ENCODE data around the gene BBC3.

BBC3 gene

DNA sequence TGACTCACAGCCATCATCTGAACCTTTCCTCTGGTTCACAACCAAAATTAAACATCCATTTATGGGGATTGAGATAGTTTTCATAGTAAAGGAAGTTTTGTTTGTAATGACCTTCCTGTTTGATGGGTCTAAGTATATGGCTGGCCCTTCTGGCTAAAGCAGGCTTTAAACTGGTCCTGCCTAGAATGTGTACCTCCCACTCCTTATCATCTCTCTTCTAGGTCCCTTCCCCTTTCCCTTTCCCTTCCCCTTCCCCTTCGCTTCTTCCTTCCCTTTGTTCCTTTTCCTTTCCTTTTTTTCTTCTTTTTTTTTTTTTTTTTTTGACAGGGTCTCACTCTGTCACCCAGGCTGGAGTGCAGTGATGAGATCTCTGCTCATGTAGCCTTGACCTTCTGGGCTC lies 35.6 kb downstream of the BBC3 start:
- no peak for DNase-seq (ENCODE audit: low read depth in 2 of 2)

DNA sequence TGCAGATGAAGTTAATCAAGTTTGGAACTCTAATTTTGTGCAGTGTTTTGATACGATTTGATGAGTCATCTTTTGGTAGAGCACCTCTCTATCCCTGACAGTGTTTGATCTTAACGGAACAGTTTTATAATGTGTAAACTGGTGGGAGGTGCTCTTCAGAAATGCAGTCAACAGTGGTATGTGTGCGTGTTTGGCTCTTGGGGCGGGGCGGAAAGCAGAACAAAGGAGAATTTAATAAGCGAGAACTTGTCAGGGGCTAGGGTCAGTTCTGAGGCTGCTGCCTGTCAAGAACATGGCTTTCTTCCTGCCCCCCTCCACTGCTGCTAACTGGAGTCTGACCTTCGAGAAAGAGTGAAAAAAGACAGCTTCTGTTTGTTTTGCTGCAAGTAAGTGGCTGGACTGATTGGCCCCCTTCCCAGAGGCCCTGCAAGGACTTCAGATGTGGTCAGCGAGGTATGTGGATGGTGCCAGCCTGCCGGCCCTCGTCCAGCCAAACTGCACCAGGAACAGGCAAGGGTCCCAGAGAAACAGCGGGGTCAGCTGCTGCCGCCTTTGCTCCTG lies 40.8 kb downstream of the BBC3 start:
- peak in 1 of 2 donors; percentile 26 for DNase-seq (ENCODE audit: low read depth in 2 of 2)

DNA sequence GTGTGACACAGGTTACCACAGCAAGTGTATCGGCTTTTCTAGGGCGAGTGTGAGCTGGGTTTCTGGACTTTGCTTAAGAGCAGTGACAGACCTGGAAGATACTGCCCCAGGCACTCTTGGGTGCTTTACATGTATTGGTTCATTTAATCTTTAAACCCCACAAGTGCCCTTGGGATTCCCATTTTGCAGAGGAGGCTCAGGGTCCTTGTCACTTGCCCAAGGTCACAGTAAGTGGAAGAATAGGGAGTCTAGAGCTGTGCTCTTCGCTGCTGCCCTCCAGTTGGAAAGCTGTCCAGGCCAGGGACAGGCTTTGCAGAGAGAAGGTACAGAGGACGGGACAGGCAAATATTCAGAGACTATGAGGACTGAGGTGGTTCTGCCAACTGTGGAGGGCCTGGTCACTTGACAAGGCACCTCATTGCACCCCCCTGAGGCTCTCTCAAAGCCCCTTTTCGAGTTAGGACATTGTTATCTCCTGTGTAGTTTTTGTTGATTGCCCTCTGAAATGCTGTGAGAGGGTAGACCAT lies 42.4 kb downstream of the BBC3 start:
- DNase-seq (ENCODE audit: low read depth in 2 of 2): no peak

DNA sequence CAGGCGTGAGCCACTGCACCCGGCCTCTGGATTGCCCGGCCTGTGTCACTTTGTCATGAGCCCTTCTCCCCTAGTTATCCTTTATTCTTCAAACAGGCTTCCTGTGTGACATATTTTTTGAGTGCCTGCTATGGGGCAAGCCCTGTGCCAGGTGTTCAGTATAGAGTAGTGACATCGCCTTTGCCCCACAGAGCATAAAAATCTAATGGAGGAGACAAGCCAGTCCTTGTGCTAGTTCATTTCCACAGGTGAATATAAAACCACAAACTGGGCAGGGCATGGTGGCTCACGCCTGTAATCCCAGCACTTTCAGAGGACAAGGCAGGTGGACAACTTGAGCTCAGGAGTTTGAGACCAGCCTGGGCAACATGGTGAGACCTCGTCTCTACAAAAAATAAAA lies 43.2 kb downstream of the BBC3 start:
- DNase-seq (ENCODE audit: low read depth in 2 of 2): no peak

DNA sequence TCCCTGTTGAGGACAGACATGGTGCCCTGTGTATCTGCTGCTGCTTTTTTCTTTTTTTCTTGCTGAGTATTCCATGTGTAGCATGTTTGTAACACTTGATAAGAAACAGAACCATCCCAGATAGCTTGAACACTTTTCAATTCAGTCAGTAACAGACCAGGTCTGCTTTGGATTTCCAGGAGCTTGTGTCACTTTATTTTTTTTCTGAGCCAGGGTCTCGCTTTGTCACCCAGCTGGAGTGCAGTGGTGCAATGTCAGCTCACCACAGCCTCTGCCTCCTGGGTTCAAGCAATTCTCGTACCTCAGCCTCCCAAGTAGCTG lies 43.7 kb downstream of the BBC3 start:
- no peak for DNase-seq (ENCODE audit: low read depth in 2 of 2)

DNA sequence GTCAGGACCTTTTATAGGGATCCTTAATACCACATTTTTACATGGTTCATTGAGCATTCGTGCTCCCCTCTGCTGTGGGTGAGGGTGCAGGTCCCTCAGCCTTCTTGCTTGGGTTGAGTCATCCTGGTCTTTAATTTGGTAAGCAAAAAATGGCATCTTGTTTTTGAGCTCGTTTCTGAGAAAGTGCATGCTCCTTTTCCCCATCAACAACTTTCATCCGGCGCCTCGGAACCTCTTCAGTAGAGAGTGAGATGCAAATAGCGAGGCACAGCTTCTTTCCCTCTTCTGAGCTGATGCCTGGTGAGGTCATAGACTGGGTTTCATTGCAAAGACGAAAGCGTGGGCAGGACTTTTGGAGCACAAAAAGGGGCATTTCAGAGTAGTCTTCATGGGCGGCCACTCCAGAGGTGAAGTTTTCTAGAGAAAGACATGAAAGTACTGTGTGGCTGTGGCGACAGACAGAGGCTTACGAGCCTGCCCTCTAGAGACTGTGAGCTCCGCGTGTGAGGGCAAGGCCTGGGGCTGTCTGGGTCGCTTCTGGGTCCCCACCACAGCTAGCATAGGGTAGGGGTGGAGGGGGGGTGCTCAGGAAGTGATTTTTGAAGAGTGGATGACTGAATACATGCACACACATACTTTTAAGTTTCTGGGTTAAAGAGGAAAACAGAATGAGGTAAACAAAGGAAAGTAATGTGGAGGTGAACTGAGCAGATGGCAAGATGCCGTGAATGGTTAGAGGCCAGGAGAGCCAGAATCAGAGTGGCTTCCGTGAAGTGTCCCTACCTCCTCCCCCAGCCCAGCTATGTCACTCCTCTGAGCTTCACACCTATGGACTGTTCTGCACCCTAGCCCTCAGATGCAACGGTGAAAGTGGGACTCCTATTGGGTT lies 44.3 kb downstream of the BBC3 start:
- DNase-seq (ENCODE audit: low read depth in 2 of 2): peak; percentile 55 to 65

DNA sequence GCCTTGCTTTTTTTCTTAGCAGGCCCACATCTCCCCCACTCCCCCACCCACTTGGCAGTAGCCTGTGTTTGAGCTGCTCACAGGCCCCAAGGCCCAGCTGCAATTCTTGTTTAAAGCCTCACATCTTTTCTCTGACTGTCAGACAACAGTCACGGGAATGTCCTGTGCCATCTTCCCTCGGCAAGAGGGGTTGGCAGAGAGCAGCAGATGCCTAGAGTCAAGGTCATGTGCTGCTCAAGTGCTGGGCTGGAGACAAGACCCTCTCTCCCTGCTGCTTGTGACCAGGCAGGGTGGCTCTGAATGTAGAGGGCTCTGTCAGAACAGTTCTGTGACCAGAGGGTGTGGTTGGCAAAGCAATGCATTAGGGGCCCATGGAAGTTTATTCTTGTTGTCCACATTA lies 47.4 kb downstream of the BBC3 start:
- no peak for DNase-seq (ENCODE audit: low read depth in 2 of 2)

DNA sequence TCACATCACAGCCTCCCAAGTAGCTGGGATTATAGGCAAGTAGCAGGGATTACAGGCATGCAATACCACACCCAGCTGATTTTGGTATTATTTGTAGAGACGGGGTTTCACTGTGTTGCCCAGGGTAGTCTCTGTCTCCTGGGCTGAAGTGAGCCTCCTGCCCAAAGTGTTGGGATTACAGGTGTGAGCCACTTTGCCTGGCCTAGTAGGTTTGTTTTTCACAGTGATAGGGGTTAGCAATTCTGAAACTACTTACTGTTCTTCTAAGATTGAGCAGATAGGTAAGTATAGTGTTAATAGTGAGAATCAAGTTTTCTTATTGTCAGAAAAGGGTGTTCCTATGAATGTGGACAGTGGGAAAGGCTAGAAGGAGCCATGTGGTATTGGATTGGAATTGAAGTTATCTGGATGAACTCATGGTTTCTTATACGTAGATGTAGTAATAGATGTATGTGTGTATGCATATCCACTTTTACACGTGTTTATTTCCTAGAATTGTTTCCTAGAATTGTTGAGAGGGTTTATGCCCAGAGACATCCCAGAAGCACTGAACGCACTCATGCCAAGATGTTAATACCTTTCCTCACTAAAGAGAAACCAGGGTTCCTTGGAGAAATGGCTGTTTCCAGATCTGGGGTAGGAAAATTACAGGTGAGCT lies 51.2 kb downstream of the BBC3 start:
- DNase-seq (ENCODE audit: low read depth in 2 of 2): no peak

DNA sequence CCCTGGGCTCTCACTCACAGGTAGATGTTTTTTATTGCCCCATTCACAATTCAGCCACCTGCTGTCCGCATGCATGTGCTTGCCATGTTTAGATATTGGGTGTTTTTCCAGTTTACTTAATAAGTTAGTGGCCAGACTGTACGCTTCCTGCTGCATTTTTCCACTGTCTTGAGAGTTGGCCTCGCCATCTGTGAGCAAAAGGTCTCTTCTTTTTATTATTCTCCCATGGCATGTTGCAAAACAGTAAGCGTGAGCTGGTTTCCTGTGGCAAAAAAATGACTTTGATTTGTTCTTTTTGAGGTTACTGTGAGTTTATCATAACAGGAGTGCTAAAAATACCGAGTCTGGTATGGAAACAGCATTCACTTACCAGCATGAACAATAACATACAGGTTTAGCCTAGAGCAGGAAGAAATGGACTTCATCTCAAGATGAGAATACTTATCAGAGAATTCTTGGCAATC lies 54.3 kb downstream of the BBC3 start:
- DNase-seq (ENCODE audit: low read depth in 2 of 2): no peak

DNA sequence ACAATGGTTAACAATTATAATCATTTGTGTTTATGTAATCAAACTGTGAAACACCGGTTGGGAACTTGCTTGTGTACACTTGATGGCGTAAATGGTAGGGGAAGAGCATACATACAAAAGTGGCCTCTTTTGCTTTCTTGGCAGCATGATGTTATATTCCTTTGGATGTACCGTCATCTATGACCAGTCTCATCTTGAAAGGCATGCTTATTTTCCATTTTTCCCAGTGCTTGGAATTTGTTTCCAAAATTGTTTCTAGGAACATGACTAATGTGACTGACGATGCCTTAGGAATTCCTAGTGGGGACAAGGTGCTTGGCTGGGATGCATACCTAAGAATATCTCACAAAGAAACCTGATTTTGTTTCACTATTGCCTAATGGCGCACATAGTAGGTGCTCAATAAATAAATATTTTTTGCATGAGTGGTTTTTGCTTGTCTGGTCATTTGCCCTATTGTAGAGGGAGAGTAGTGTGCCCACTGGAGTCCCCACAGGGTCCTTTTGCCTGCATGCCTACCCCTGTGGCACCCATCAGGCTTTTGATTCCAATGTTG lies 54.9 kb downstream of the BBC3 start:
- no peak for DNase-seq (ENCODE audit: low read depth in 2 of 2)

DNA sequence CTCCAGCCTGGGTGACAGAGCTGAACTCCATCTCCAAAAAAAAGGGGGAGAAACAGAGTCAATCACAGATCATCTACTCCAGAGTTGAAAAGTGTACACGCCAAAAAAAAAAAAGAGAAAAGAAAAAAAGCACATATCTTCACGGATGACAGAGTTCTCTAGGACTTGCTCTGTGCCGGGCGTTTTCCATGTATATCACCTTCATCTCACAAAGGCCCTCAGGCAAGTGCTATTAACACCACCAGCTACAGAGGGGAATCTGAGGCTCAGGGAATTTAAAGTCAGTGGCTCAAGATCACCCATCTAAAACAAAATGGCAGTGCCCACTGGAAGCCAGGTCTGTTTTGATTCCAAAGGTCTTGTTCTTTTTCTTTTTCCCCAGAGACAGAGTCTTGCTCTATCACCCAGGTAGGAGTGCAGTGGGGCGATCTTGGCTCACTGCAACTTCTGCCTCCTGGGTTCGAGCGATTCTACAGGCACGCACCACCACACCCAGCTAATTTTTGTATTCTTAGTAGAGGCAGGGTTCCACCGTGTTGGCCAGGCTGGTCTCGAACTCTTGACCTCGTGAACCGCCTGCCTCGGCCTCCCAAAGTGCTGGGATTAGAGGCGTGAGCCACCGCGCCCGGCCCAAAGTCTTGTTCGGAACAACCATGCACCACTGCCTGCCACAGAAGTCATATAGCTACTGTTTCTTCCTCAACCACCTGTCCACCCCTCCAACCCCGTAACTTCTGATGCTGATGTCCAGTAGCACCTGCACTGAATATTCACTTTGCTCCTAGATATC lies 58.1 kb downstream of the BBC3 start:
- DNase-seq (ENCODE audit: low read depth in 2 of 2): no peak

Data from activated CD8-positive, alpha-beta memory T cell treated with anti-CD3 and anti-CD28 coated beads for 4 hours (primary cell).